Upper lobe of left lung (tissue), 6 donors: Measurements from ENCODE around the gene ZNF836. TPM values are rescaled to one million over a fixed set of nuclear protein-coding genes. Genes with fewer than 3 reads are reported as not detected.

Experiments
- ATAC-seq, 2 donors: fragments of 200-7000 bp; cut with Tn5 transposase; one replicate each; pipeline ENCODE4 v1.9.1; 2022; ENCODE audit warnings: mild to moderate bottlenecking in 2 of 2, moderate library complexity in 2 of 2; ENCODE audit not compliant: low FRiP score in 2 of 2
- DNase-seq, 2 donors: peaks; one replicate each; pipeline ENCODE4 v3.0.0-alpha.2; 2019 to 2020
- H3K27ac ChIP-seq, 4 donors: fragments of 200-600 bp; sonication (generic); one replicate each; pipeline ENCODE4 v1.5.1; 2016 to 2019
- H3K27me3 ChIP-seq, 4 donors: fragments of 200-600 bp; sonication (generic); one replicate each; pipeline ENCODE4 v1.5.1; 2017 to 2019
- H3K36me3 ChIP-seq, 4 donors: fragments of 200-600 bp; sonication (generic); one replicate each; pipeline ENCODE4 v1.5.1; 2016 to 2019
- H3K4me1 ChIP-seq, 4 donors: fragments of 200-600 bp; sonication (generic); one replicate each; pipeline ENCODE4 v1.5.1; 2018 to 2019
- H3K4me3 ChIP-seq, 4 donors: fragments of 200-600 bp; sonication (generic); one replicate each; pipeline ENCODE4 v1.5.1; 2017 to 2019; ENCODE audit warnings: mild to moderate bottlenecking in 2 of 4, moderate library complexity in 1 of 4
- H3K9me3 ChIP-seq, 4 donors: fragments of 200-600 bp; sonication (generic); one replicate each; pipeline ENCODE4 v1.5.1; 2018 to 2019
- CTCF ChIP-seq, 6 experiments: fragments of 450-650 bp in 4 of 6; fragments of 200-600 bp in 2 of 6; sonication (generic) in 2 of 6; IDR thresholded peaks; one replicate each; pipeline ENCODE4 v1.5.1; 2016 to 2019; ENCODE audit warnings: antibody characterized with exemption in 6 of 6
- EP300 ChIP-seq, 4 donors: sonication (generic); formaldehyde crosslinking; IDR thresholded peaks; one replicate each; pipeline ENCODE4 v1.5.1; 2017; ENCODE audit warnings: antibody characterized with exemption in 4 of 4, control low read depth in 2 of 4
- POLR2A ChIP-seq, 4 donors: fragments of 450-650 bp; IDR thresholded peaks; one replicate each; pipeline ENCODE4 v1.5.1; 2016 to 2017; ENCODE audit warnings: antibody characterized with exemption in 4 of 4, mild to moderate bottlenecking in 2 of 4
- POLR2AphosphoS5 ChIP-seq, 2 donors: sonication (generic); formaldehyde crosslinking; IDR thresholded peaks; one replicate each; pipeline ENCODE4 v1.5.1; 2017; ENCODE audit warnings: antibody characterized with exemption in 2 of 2
- WGBS, 2 donors: methylation state at CpG; one replicate each; pipeline ENCODE4 v1.1.5; 2017 to 2018; 5-methylcytosine and 5-hydroxymethylcytosine counted together
- total RNA-seq, 6 donors: library from RNA; depleted of rRNA in 4 of 6; stranded (reverse); fragments of >200 nt in 4 of 6; gene quantifications; one replicate each; pipeline versions ENCODE4 v1.1.0 to v1.2.1, GENCODE V29; 2016 to 2021
- donor health status: DM: no; HTN: no; CAD: no; lungs with moderate emphysema.
- donor health status: DM: no; HTN: yes; CAD: no; lungs with severe emphysema.

Gene ZNF836
- total RNA-seq, 6 donors from 2014 or later, result 8.4 to 24.3 (median 14.7) TPM

GRCh38 chr19:52189735-52190486 lies 18.5 kb upstream of the ZNF836 start, which contains the start of gene PPP2R1A:
PPP2R1A (plus strand) TSS chr19:52190052; CDS start chr19:52190097, 45 bp downstream.
- TF ChIP-seq POLR2AphosphoS5 (IDR thresholded peaks at IDR 0.05), result peak; percentile 78 to 94
- peak; percentile 40 to 94 (median 73) for TF ChIP-seq POLR2A (IDR thresholded peaks at IDR 0.05)
- TF ChIP-seq CTCF (IDR thresholded peaks at IDR 0.05), result peak in 1 of 6 experiments; percentile 46
- TF ChIP-seq EP300 (IDR thresholded peaks at IDR 0.05), result no peak
- Histone ChIP-seq H3K4me3 (peak within 1 kb of the TSS; percentile 59 to 86 (median 72)), H3K27me3 (no peaks in the 10 kb centered on the region), H3K27ac (peak within 1 kb of the TSS; percentile 97 to 100 (median 98)), H3K36me3 (peaks cover 0 to 16% (median 0%) of the 10 kb centered on the region in 4 donors), H3K9me3 (no peaks in the 10 kb centered on the region), H3K4me1 (peaks cover 34 to 46% (median 38%) of the 10 kb centered on the region in 4 donors)
- ATAC-seq (peak; percentile 96 to 98), DNase-seq (peak; percentile 98 to 100)
- 0 to 2% methylated on average over 9 to 28 of the region's 70 CpGs for WGBS, 2 donors

GRCh38 chr19:52188822-52189734 lies 17.7 kb upstream of the ZNF836 start:
- H3K27ac ChIP-seq, result peak overlapping the region; percentile 73 to 100 (median 94)
- peak overlapping the region; percentile 5 to 86 (median 72) for H3K4me3 ChIP-seq
- no peaks in the 10 kb centered on the region for H3K9me3 ChIP-seq
- WGBS, 2 donors, result 5 to 9% methylated on average over 30 to 32 of the region's 32 CpGs
- TF ChIP-seq POLR2A (IDR thresholded peaks at IDR 0.05), result peak in 2 of 4 donors; percentile 68 to 69
- peak; percentile 83 for TF ChIP-seq POLR2AphosphoS5 (IDR thresholded peaks at IDR 0.05)
- peak in 5 of 6 experiments; percentile 11 to 39 (median 23) for TF ChIP-seq CTCF (IDR thresholded peaks at IDR 0.05)
- no peak for TF ChIP-seq EP300 (IDR thresholded peaks at IDR 0.05)
- ATAC-seq (peak in 1 of 2 donors; percentile 25), DNase-seq (peak in 1 of 2 donors; percentile 95)
- peaks cover 0 to 9% (median 0%) of the 10 kb centered on the region in 4 donors for H3K36me3 ChIP-seq
- no peaks in the 10 kb centered on the region for H3K27me3 ChIP-seq
- H3K4me1 ChIP-seq, result peaks cover 28 to 39% (median 33%) of the 10 kb centered on the region in 4 donors

- no peaks in the 10 kb centered on the region for H3K9me3 ChIP-seq
- H3K27ac ChIP-seq, result no peak overlapping the region
- WGBS, 2 donors, result 100% methylated on average over 1 of the region's 1 CpG
- DNase-seq (no peak), ATAC-seq (no peak)
- no peaks in the 10 kb centered on the region for H3K27me3 ChIP-seq
- no peaks in the 10 kb centered on the region for H3K36me3 ChIP-seq
- TF ChIP-seq POLR2AphosphoS5 (IDR thresholded peaks at IDR 0.05), result no peak
- peaks cover 24 to 25% (median 24%) of the 10 kb centered on the region in 4 donors for H3K4me1 ChIP-seq
- no peak overlapping the region for H3K4me3 ChIP-seq
Observed at GRCh38 chr19:52187407-52187806, 16.0 kb upstream of the ZNF836 start.

GRCh38 chr19:52176574-52176973 lies 5.2 kb upstream of the ZNF836 start:
- Histone ChIP-seq H3K4me3 (no peak overlapping the region), H3K36me3 (no peaks in the 10 kb centered on the region), H3K27ac (no peak overlapping the region), H3K9me3 (no peaks in the 10 kb centered on the region), H3K4me1 (peaks cover 0 to 9% (median 5%) of the 10 kb centered on the region in 4 donors), H3K27me3 (no peaks in the 10 kb centered on the region)
- DNase-seq (no peak), ATAC-seq (no peak)
- TF ChIP-seq EP300 (IDR thresholded peaks at IDR 0.05), result no peak
- TF ChIP-seq CTCF (IDR thresholded peaks at IDR 0.05), result no peak
- no peak for TF ChIP-seq POLR2AphosphoS5 (IDR thresholded peaks at IDR 0.05)
- no peak for TF ChIP-seq POLR2A (IDR thresholded peaks at IDR 0.05)
- WGBS, 2 donors, result 53 to 68% methylated on average over 10 of the region's 10 CpGs

GRCh38 chr19:52172347-52172746 lies 926 bp upstream of the ZNF836 start:
- H3K27me3 ChIP-seq, result no peaks in the 10 kb centered on the region
- TF ChIP-seq POLR2A (IDR thresholded peaks at IDR 0.05) (no peak), POLR2AphosphoS5 (IDR thresholded peaks at IDR 0.05) (no peak), EP300 (IDR thresholded peaks at IDR 0.05) (no peak), CTCF (IDR thresholded peaks at IDR 0.05) (no peak)
- H3K36me3 ChIP-seq, result peaks cover 0 to 22% (median 9%) of the 10 kb centered on the region in 4 donors
- H3K9me3 ChIP-seq, result no peaks in the 10 kb centered on the region
- peaks cover 5 to 20% (median 10%) of the 10 kb centered on the region in 4 donors for H3K4me1 ChIP-seq
- H3K27ac ChIP-seq, result peak overlapping the region in 2 of 4 donors; percentile 89 to 93
- 97 to 100% methylated on average over 1 of the region's 1 CpG for WGBS, 2 donors
- no peak for ATAC-seq
- no peak for DNase-seq
- H3K4me3 ChIP-seq, result no peak overlapping the region
